Activated B cell treated with CpG ODN at 0.5 μM for 24 hours (primary cell): ENCODE data around the gene EPHA4. TPM values are rescaled to one million over a fixed set of nuclear protein-coding genes. Genes with fewer than 3 reads are reported as not detected.
A peak's percentile ranks its signal among the peaks of the same experiment; 100 is the strongest.

Experiments used
- ATAC-seq: fragments of 200-7000 bp; cut with Tn5 transposase; one replicate; pipeline ENCODE4 v1.10.0; 2021; ENCODE audit warnings: low read depth, mild to moderate bottlenecking, moderate library complexity
- CTCF ChIA-PET: fragments of 350-600 bp; sonication (Branson Sonifier 250); formaldehyde crosslinking; loops from one replicate; lab custom pipeline; 2021; ENCODE audit warnings: antibody characterized with exemption; lab: Charles Lee
- POLR2A ChIA-PET: fragments of 350-600 bp; sonication (Branson Sonifier 250); formaldehyde crosslinking; loops from one replicate; lab custom pipeline; 2021; ENCODE audit warnings: antibody characterized with exemption; lab: Charles Lee
- DNase-seq: peaks from one replicate; pipeline ENCODE4 v3.0.0; 2022
- H3K27ac Mint-ChIP-seq: one replicate; pipeline ENCODE4 v1.8.0; 2020; ENCODE audit warnings: mixed read lengths
- H3K27me3 Mint-ChIP-seq: one replicate; pipeline ENCODE4 v1.8.0; 2021; ENCODE audit warnings: mixed read lengths
- H3K36me3 Mint-ChIP-seq: one replicate; pipeline ENCODE4 v1.8.0; 2021; ENCODE audit warnings: low read depth, mixed read lengths
- H3K4me1 Mint-ChIP-seq: one replicate; pipeline ENCODE4 v1.8.0; 2021; ENCODE audit warnings: mixed read lengths
- H3K4me3 Mint-ChIP-seq: one replicate; pipeline ENCODE4 v1.8.0; 2020; ENCODE audit warnings: mild to moderate bottlenecking, mixed read lengths
- H3K9me3 Mint-ChIP-seq: one replicate; pipeline ENCODE4 v1.8.0; 2020; ENCODE audit warnings: mixed read lengths
- CTCF ChIP-seq: fragments of 200-600 bp; IDR thresholded peaks from one replicate; pipeline ENCODE4 v1.8.0; 2022; ENCODE audit warnings: antibody characterized with exemption, mild to moderate bottlenecking
- intact Hi-C: fragments of 100-400 bp; cut with micrococcal nuclease; formaldehyde crosslinking; loops from one replicate; pipeline ENCODE4 v1.15.1; 2024
- total RNA-seq: library from RNA; stranded (reverse); gene quantifications from 2 replicates; pipeline ENCODE4 v1.2.3, GENCODE V29; 2022

Gene EPHA4
- total RNA-seq, 1 donor from 2014 or later: 26.4 TPM

- CTCF ChIA-PET: no interaction called here
- no peak for DNase-seq
- Mint-ChIP-seq H3K27me3 (no peaks in the 10 kb centered on the region), H3K36me3 (peaks cover 3% of the 10 kb centered on the region), H3K9me3 (no peaks in the 10 kb centered on the region), H3K27ac (peak overlapping the region; percentile 12), H3K4me1 (peaks cover 10% of the 10 kb centered on the region), H3K4me3 (no peak overlapping the region)
- ATAC-seq: peak; percentile 50
- no peak for TF ChIP-seq CTCF
- POLR2A ChIA-PET: interaction anchor here (1.0 kb wide), 1 partner anchor 85 kb away, joined by 4 read pairs; no protein-coding TSS in a partner anchor
- intact Hi-C loops: no loop called here
Observed at GRCh38 chr2:221486106-221486505, 86.0 kb downstream of the EPHA4 start.

- Mint-ChIP-seq H3K36me3 (peaks cover 5% of the 10 kb centered on the region), H3K27me3 (no peaks in the 10 kb centered on the region), H3K27ac (no peak overlapping the region), H3K4me1 (peaks cover 10% of the 10 kb centered on the region), H3K9me3 (no peaks in the 10 kb centered on the region), H3K4me3 (no peak overlapping the region)
- ATAC-seq: no peak
- ChIA-PET CTCF (no interaction called here), POLR2A (no interaction called here)
- no peak for TF ChIP-seq CTCF
- DNase-seq: no peak
- intact Hi-C loops: no loop called here
Observed at GRCh38 chr2:221485503-221485870, 86.6 kb downstream of the EPHA4 start.

GRCh38 chr2:221484761-221485502 is 87.2 kb downstream of the EPHA4 start:
- TF ChIP-seq CTCF: no peak
- no peaks in the 10 kb centered on the region for H3K27me3 Mint-ChIP-seq
- no peaks in the 10 kb centered on the region for H3K9me3 Mint-ChIP-seq
- H3K36me3 Mint-ChIP-seq: peaks cover 5% of the 10 kb centered on the region
- H3K4me1 Mint-ChIP-seq: peaks cover 10% of the 10 kb centered on the region
- ChIA-PET POLR2A (no interaction called here), CTCF (no interaction called here)
- intact Hi-C loops: no loop called here
- no peak overlapping the region for H3K4me3 Mint-ChIP-seq
- H3K27ac Mint-ChIP-seq: no peak overlapping the region
- DNase-seq (no peak), ATAC-seq (no peak)

- Mint-ChIP-seq H3K27ac (no peak overlapping the region), H3K9me3 (no peaks in the 10 kb centered on the region), H3K4me1 (peaks cover 10% of the 10 kb centered on the region), H3K36me3 (peaks cover 5% of the 10 kb centered on the region), H3K4me3 (no peak overlapping the region), H3K27me3 (no peaks in the 10 kb centered on the region)
- intact Hi-C loops: no loop called here
- ChIA-PET POLR2A (no interaction called here), CTCF (no interaction called here)
- no peak for TF ChIP-seq CTCF
- ATAC-seq: no peak
- DNase-seq: no peak
Observed at GRCh38 chr2:221482666-221483455, 89.2 kb downstream of the EPHA4 start.

- Mint-ChIP-seq H3K27me3 (no peaks in the 10 kb centered on the region), H3K4me1 (peaks cover 2% of the 10 kb centered on the region), H3K9me3 (no peaks in the 10 kb centered on the region), H3K4me3 (no peak overlapping the region), H3K36me3 (peaks cover 7% of the 10 kb centered on the region), H3K27ac (no peak overlapping the region)
- ATAC-seq (no peak), DNase-seq (no peak)
- POLR2A ChIA-PET: no interaction called here
- intact Hi-C loops: no loop called here
- no peak for TF ChIP-seq CTCF
- CTCF ChIA-PET: no interaction called here
Observed at GRCh38 chr2:221480821-221481220, 91.3 kb downstream of the EPHA4 start.
